ENCODE data around the gene CPA4.
"Not testable (repeated sequence)": the region's sequence is repeated elsewhere in the genome, so short reads cannot be mapped to it uniquely, and the experiment has no call there.

The CPA4 gene, protein sequence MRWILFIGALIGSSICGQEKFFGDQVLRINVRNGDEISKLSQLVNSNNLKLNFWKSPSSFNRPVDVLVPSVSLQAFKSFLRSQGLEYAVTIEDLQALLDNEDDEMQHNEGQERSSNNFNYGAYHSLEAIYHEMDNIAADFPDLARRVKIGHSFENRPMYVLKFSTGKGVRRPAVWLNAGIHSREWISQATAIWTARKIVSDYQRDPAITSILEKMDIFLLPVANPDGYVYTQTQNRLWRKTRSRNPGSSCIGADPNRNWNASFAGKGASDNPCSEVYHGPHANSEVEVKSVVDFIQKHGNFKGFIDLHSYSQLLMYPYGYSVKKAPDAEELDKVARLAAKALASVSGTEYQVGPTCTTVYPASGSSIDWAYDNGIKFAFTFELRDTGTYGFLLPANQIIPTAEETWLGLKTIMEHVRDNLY
- long read RNA-seq = 0 reads

DNA sequence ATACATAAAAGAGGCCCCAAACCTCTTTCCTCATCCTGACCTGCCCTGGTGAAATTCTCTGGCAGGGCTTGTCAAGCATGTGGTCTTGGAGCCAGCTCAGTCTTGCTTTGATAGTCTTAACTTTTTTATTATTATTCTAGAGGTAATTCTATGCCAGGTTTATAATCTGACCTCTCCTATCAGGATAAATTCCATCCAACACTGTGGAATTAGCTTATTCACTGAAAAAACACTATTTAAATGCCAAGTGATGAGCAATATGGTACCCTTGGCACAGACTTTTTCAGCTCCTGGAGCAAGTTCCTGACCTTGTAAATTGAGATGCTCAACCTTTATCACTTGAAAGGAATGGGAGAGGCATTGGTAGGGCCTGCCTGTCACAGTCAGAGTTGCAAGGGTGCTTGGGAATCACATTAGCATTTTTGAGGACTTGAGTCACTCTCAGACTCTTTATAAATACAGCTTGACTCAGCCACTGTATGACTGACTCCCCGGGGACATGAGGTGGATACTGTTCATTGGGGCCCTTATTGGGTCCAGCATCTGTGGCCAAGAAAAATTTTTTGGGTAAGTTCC, at the start of gene CPA4:
Gene CPA4, plus strand, starts transcription at position 480 of the 576 bp plus-strand sequence. Its CDS starts 20 bp downstream, at position 500.
- no peak within 1 kb of the TSS for H3K27ac ChIP-seq (replicated peaks)
- no peak within 1 kb of the TSS for H3K4me3 ChIP-seq (replicated peaks; ENCODE audit: insufficient read depth, low read length)
- TF ChIP-seq, protein P1, sequence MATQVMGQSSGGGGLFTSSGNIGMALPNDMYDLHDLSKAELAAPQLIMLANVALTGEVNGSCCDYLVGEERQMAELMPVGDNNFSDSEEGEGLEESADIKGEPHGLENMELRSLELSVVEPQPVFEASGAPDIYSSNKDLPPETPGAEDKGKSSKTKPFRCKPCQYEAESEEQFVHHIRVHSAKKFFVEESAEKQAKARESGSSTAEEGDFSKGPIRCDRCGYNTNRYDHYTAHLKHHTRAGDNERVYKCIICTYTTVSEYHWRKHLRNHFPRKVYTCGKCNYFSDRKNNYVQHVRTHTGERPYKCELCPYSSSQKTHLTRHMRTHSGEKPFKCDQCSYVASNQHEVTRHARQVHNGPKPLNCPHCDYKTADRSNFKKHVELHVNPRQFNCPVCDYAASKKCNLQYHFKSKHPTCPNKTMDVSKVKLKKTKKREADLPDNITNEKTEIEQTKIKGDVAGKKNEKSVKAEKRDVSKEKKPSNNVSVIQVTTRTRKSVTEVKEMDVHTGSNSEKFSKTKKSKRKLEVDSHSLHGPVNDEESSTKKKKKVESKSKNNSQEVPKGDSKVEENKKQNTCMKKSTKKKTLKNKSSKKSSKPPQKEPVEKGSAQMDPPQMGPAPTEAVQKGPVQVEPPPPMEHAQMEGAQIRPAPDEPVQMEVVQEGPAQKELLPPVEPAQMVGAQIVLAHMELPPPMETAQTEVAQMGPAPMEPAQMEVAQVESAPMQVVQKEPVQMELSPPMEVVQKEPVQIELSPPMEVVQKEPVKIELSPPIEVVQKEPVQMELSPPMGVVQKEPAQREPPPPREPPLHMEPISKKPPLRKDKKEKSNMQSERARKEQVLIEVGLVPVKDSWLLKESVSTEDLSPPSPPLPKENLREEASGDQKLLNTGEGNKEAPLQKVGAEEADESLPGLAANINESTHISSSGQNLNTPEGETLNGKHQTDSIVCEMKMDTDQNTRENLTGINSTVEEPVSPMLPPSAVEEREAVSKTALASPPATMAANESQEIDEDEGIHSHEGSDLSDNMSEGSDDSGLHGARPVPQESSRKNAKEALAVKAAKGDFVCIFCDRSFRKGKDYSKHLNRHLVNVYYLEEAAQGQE (IDR thresholded peaks at IDR 0.05; ENCODE audit: insufficient replicate concordance, low read depth) = no peak
- TF ChIP-seq POLR2AphosphoS5 (IDR thresholded peaks at IDR 0.05; ENCODE audit: low read depth) = no peak
- H3K27me3 ChIP-seq (ENCODE audit: insufficient read depth, poor library complexity, severe bottlenecking) = no peaks in the 10 kb centered on the region
- no peak for DNase-seq (ENCODE audit: low read depth in 1 of 2, low spot score in 1 of 2)

DNA sequence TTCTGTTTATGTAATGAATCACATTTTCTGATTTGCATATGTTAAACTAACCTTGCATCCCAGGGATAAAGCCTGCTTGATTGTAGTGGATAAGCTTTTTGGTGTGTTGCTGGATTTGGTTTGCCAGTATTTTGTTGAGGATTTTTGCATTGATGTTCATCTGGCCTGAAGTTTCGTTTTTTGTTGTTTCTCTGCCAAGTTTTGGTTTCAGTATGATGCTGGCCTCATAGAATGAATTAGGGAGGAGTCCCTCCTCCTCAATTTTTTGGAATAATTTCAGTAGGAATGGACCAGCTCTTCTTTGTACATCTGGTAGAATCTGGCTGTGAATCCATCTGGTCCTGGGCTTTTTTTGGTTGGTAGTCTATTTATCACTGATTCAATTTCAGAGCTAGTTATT, 49.5 kb upstream of the CPA4 start:
- not testable (repeated sequence) for H3K27ac ChIP-seq (replicated peaks); H3K4me3 ChIP-seq (replicated peaks; ENCODE audit: insufficient read depth, low read length); H3K27me3 ChIP-seq (ENCODE audit: insufficient read depth, poor library complexity, severe bottlenecking); DNase-seq (ENCODE audit: low read depth in 1 of 2, low spot score in 1 of 2)

DNA sequence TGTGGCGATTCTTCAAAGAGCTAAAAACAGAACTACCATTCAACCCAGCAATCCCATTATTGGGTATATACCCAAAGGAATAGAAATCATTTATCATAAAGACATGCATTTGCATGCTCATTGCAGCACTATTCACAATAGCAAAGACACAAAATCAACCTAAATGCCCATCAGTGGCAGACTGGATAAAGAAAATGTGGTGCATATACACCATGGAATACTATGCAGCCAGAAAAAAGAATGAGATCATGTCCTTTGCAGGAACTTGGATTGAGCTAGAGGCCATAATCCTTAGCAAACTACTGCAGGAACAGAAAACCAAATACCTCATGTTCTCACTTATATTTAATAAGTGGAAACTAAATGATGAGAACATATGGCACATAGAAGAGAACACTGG, 46.5 kb upstream of the CPA4 start:
- DNase-seq (ENCODE audit: low read depth in 1 of 2, low spot score in 1 of 2); H3K27me3 ChIP-seq (ENCODE audit: insufficient read depth, poor library complexity, severe bottlenecking); H3K27ac ChIP-seq (replicated peaks); H3K4me3 ChIP-seq (replicated peaks; ENCODE audit: insufficient read depth, low read length): not testable (repeated sequence)

DNA sequence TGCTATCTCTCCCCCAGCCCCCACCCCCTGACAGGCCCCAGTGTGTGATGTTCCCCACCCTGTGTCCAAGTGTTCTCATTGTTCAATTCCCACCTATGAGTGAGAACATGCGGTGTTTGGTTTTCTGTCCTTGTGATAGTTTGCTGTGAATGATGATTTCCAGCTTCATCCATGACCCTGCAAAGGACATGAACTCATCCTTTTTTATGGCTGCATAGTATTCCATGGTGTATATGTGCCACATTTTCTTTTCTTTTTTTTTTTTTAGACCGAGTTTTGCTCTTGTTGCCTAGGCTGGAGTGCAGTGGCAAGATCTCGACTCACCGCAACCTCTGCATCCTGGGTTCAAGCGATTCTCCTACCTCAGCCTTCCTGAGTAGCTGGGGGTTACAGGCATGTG, 44.1 kb upstream of the CPA4 start:
- H3K4me3 ChIP-seq (replicated peaks; ENCODE audit: insufficient read depth, low read length); H3K27me3 ChIP-seq (ENCODE audit: insufficient read depth, poor library complexity, severe bottlenecking); H3K27ac ChIP-seq (replicated peaks); DNase-seq (ENCODE audit: low read depth in 1 of 2, low spot score in 1 of 2): not testable (repeated sequence)

DNA sequence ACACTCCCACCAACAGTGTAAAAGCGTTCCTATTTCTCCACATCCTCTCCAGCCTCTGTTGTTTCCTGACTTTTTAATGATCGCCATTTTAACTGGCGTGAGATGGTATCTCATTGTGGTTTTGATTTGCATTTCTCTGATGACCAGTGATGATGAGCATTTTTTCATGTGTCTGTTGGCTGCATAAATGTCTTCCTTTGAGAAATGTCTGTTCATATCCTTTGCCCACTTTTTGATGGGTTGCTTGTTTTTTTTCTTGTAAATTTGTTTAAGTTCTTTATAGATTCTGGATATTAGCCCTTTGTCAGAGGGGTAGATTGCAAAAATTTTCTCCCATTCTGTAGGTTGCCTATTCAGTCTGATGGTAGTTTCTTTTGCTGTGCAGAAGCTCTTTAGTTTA, 43.3 kb upstream of the CPA4 start:
- H3K27ac ChIP-seq (replicated peaks); H3K4me3 ChIP-seq (replicated peaks; ENCODE audit: insufficient read depth, low read length); H3K27me3 ChIP-seq (ENCODE audit: insufficient read depth, poor library complexity, severe bottlenecking); DNase-seq (ENCODE audit: low read depth in 1 of 2, low spot score in 1 of 2): not testable (repeated sequence)

DNA sequence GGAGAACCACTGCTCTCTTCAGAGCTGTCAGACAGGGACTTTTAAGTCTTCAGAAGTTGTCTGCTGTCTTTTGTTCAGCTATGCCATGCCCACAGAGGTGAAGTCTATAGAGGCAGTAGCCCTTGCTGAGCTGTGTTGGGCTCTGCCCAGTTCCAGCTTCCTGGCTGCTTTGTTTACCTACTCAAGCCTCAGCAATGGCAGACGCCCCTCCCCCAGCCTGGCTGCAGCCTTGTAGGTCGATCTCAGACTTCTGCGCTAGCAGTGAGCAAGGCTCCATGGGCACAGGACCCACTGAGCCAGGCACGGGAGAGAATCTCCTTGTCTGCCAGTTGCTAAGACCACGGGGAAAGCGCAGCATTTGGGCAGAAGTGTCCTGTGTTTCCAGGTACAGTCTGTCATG, 38.4 kb upstream of the CPA4 start:
- no peak overlapping the region for H3K4me3 ChIP-seq (replicated peaks; ENCODE audit: insufficient read depth, low read length)
- no peak overlapping the region for H3K27ac ChIP-seq (replicated peaks)
- DNase-seq (ENCODE audit: low read depth in 1 of 2, low spot score in 1 of 2) = no peak
- no peak for TF ChIP-seq SPI1 (IDR thresholded peaks at IDR 0.05; ENCODE audit: borderline replicate concordance, low read depth)
- TF ChIP-seq POLR2AphosphoS5 (IDR thresholded peaks at IDR 0.05; ENCODE audit: low read depth) = no peak
- TF ChIP-seq, protein P1 (IDR thresholded peaks at IDR 0.05; ENCODE audit: insufficient replicate concordance, low read depth) = no peak
- TF ChIP-seq, protein P2, sequence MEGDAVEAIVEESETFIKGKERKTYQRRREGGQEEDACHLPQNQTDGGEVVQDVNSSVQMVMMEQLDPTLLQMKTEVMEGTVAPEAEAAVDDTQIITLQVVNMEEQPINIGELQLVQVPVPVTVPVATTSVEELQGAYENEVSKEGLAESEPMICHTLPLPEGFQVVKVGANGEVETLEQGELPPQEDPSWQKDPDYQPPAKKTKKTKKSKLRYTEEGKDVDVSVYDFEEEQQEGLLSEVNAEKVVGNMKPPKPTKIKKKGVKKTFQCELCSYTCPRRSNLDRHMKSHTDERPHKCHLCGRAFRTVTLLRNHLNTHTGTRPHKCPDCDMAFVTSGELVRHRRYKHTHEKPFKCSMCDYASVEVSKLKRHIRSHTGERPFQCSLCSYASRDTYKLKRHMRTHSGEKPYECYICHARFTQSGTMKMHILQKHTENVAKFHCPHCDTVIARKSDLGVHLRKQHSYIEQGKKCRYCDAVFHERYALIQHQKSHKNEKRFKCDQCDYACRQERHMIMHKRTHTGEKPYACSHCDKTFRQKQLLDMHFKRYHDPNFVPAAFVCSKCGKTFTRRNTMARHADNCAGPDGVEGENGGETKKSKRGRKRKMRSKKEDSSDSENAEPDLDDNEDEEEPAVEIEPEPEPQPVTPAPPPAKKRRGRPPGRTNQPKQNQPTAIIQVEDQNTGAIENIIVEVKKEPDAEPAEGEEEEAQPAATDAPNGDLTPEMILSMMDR (IDR thresholded peaks at IDR 0.05; ENCODE audit: insufficient read depth, low read length) = no peak
- TF ChIP-seq GABPA (IDR thresholded peaks at IDR 0.05; ENCODE audit: low read depth) = no peak
- no peaks in the 10 kb centered on the region for H3K27me3 ChIP-seq (ENCODE audit: insufficient read depth, poor library complexity, severe bottlenecking)
